Uterus (tissue), 4 donors: Measurements from ENCODE around the gene TMEM59L. TPM values are rescaled to one million over a fixed set of nuclear protein-coding genes. Genes with fewer than 3 reads are reported as not detected.
A peak's percentile ranks its signal among the peaks of the same experiment; 100 is the strongest.

ENCODE experiments used
- DNase-seq, 2 donors: peaks; one replicate each; pipeline ENCODE4 v3.0.0-alpha.2; 2019 to 2020
- H3K27ac ChIP-seq, 2 donors: fragments of 200-600 bp; sonication (generic); 1 replicate in 1 of 2; 2 replicates in 1 of 2; pipeline ENCODE4 v1.5.1; 2016 to 2018
- H3K27me3 ChIP-seq, 2 donors: fragments of 200-600 bp; sonication (generic); one replicate each; pipeline ENCODE4 v1.5.1; 2018 to 2019; ENCODE audit warnings: control low read depth in 1 of 2
- H3K36me3 ChIP-seq, 2 donors: fragments of 200-600 bp; sonication (generic); one replicate each; pipeline ENCODE4 v1.5.1; 2019; ENCODE audit warnings: control low read depth in 1 of 2
- H3K4me1 ChIP-seq, 2 donors: fragments of 200-600 bp; sonication (generic); one replicate each; pipeline ENCODE4 v1.5.1; 2018 to 2019; ENCODE audit warnings: control low read depth in 1 of 2
- H3K4me3 ChIP-seq, 2 donors: fragments of 200-600 bp; sonication (generic); 1 replicate in 1 of 2; 2 replicates in 1 of 2; pipeline ENCODE4 v1.5.1; 2018 to 2019; ENCODE audit warnings: mild to moderate bottlenecking in 1 of 2
- H3K9me3 ChIP-seq, 2 donors: fragments of 200-600 bp; sonication (generic); one replicate each; pipeline ENCODE4 v1.5.1; 2019; ENCODE audit warnings: control low read depth in 1 of 2
- CTCF ChIP-seq, 4 experiments: fragments of 200-600 bp in 2 of 4; fragments of 450-650 bp in 2 of 4; sonication (generic) in 2 of 4; IDR thresholded peaks; one replicate each; pipeline ENCODE4 v1.5.1; 2016 to 2019; ENCODE audit warnings: antibody characterized with exemption in 4 of 4, mild to moderate bottlenecking in 2 of 4, moderate library complexity in 1 of 4
- POLR2A ChIP-seq, 2 donors: fragments of 450-650 bp; IDR thresholded peaks; one replicate each; pipeline ENCODE4 v1.6.1; 2016; ENCODE audit warnings: antibody characterized with exemption in 2 of 2, mild to moderate bottlenecking in 1 of 2, moderate library complexity in 1 of 2
- intact Hi-C: fragments of 100-400 bp; cut with DNase I; formaldehyde crosslinking; loops from one replicate; pipeline ENCODE4 v1.15.1; 2023; ENCODE audit warnings: low total_unique reads
- total RNA-seq, 4 donors: library from RNA; depleted of rRNA in 3 of 4; stranded (reverse); fragments of >200 nt in 3 of 4; gene quantifications; one replicate each; pipeline versions ENCODE4 v1.1.0 to v1.2.4, GENCODE V29; 2014 to 2023
- donor health status: DM: yes; HTN: yes; CAD: no.

TMEM59L gene
- total RNA-seq, 4 donors from 2014 or later: 0.26 to 7.5 TPM; not detected in 2

DNA sequence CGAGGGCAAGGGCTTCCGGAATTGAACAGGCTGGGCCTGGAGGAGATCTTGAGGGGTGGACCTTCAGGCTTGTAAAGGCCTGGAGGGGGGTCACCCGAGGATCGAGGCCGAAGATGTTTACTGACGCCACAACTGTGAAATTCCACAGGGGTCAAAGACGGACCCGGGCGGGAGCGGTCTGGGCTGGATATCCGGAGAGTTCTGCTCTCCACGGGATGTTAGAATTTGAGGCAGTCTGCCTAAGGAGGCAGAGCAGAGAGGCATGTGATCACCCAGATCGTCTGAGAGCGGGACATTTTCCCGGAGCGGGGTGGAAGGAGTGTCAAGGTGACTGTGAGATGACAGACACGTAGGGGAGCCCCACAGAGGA is 37.3 kb downstream of the TMEM59L start:
- TF ChIP-seq CTCF (IDR thresholded peaks at IDR 0.05): no peak
- TF ChIP-seq POLR2A (IDR thresholded peaks at IDR 0.05): no peak
- H3K4me1 ChIP-seq: peaks cover 0 to 6% of the 10 kb centered on the region in 2 donors
- H3K4me3 ChIP-seq: peak overlapping the region in 1 of 2 donors; percentile 15
- intact Hi-C loops: no loop called here
- H3K9me3 ChIP-seq: no peaks in the 10 kb centered on the region
- H3K36me3 ChIP-seq: no peaks in the 10 kb centered on the region
- no peaks in the 10 kb centered on the region for H3K27me3 ChIP-seq
- peak; percentile 51 to 61 for DNase-seq
- H3K27ac ChIP-seq: peak overlapping the region; percentile 83

DNA sequence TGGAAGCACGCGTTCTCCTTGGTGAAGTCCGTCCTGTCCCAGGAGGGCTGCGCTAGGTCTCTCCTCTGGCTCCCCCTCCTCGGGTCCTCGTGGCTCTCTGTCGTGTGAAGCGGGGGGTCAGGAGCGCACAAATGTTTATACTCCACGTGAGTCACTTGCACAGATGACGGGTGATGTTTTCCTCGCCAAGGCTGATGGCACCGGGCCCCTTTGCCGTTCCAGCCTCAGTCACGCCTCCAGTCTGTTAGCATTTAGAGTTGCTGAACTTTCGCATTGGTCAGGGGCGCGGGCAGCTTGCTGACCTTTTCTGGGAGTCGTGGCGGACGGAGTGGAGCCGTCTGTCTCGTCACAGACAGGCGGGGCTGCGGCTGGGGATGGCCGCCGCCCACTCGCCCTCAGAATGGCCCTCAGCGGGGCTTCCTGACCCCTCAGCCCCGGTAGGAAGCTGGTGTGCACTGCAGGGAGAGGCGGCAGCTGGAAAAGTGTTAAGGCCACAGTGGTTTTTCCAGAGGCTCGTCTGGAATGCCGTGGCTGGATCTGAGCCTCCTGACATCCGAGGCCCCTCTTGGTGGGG is 37.9 kb downstream of the TMEM59L start:
- H3K27ac ChIP-seq: peak overlapping the region; percentile 83
- H3K4me1 ChIP-seq: peaks cover 0 to 6% of the 10 kb centered on the region in 2 donors
- no peaks in the 10 kb centered on the region for H3K27me3 ChIP-seq
- DNase-seq: peak; percentile 76 to 85
- no peaks in the 10 kb centered on the region for H3K36me3 ChIP-seq
- no peak for TF ChIP-seq POLR2A (IDR thresholded peaks at IDR 0.05)
- no peak for TF ChIP-seq CTCF (IDR thresholded peaks at IDR 0.05)
- H3K4me3 ChIP-seq: peak overlapping the region in 1 of 2 donors; percentile 15
- intact Hi-C loops: no loop called here
- no peaks in the 10 kb centered on the region for H3K9me3 ChIP-seq

- Histone ChIP-seq H3K9me3 (no peaks in the 10 kb centered on the region), H3K36me3 (no peaks in the 10 kb centered on the region), H3K27me3 (no peaks in the 10 kb centered on the region), H3K27ac (peak overlapping the region; percentile 83), H3K4me3 (no peak overlapping the region), H3K4me1 (peaks cover 0 to 6% of the 10 kb centered on the region in 2 donors)
- intact Hi-C loops: no loop called here
- TF ChIP-seq CTCF (IDR thresholded peaks at IDR 0.05): no peak
- TF ChIP-seq POLR2A (IDR thresholded peaks at IDR 0.05): no peak
- DNase-seq: no peak
These were observed 38.6 kb downstream of the TMEM59L start for GRCh38 chr19:18651300-18651699.

DNA sequence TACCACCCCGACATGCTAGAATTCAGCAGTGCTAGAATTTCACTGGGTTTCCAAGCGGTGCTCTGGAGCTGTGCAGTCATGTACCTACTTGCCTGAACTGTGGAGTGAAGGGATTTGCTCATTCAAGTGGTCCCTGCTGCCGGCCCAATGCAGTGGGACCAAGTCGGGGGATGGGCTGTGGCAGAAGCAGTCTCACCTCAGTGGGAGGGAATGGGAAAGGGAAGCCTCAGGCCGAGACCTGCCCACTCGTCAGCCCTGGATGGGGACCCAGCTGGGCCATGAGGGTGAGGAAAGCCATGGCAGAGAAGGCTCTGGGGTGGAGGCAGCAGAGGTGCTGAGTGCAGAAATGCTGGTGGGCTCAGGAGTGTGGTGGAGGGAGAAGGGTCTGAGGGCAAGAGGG is 39.1 kb downstream of the TMEM59L start:
- Histone ChIP-seq H3K36me3 (no peaks in the 10 kb centered on the region), H3K27me3 (no peaks in the 10 kb centered on the region), H3K4me1 (peaks cover 0 to 6% of the 10 kb centered on the region in 2 donors), H3K27ac (peak overlapping the region; percentile 83), H3K4me3 (no peak overlapping the region), H3K9me3 (no peaks in the 10 kb centered on the region)
- DNase-seq: no peak
- intact Hi-C loops: no loop called here
- TF ChIP-seq CTCF (IDR thresholded peaks at IDR 0.05): no peak
- no peak for TF ChIP-seq POLR2A (IDR thresholded peaks at IDR 0.05)

DNA sequence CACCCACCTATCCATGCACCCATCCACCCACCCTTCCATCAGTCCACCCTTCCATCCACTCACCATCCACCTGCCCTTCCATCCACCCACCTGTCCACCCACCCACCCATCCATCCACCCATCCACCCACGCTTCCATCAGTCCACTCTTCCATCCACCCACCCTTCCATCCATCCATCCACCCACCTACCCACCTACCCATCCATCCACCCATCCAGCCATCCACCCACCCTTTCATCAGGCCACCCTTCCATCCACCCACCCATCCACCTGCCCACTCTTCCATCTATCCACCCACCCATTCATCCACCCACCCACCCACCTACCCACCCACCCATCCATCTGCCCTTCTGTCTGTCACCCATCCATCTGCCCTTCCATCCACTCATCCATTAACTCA is 41.2 kb downstream of the TMEM59L start:
- intact Hi-C loops: no loop called here
- no peak overlapping the region for H3K4me3 ChIP-seq
- no peaks in the 10 kb centered on the region for H3K36me3 ChIP-seq
- H3K9me3 ChIP-seq: no peaks in the 10 kb centered on the region
- peaks cover 0 to 8% of the 10 kb centered on the region in 2 donors for H3K4me1 ChIP-seq
- no peak for DNase-seq
- TF ChIP-seq CTCF (IDR thresholded peaks at IDR 0.05) (no peak), POLR2A (IDR thresholded peaks at IDR 0.05) (no peak)
- no peak overlapping the region for H3K27ac ChIP-seq
- no peaks in the 10 kb centered on the region for H3K27me3 ChIP-seq
